SJCRH30 (cell line): Measurements from ENCODE around the gene UNC13A. TPM values are rescaled to one million over a fixed set of nuclear protein-coding genes. Genes with fewer than 3 reads are reported as not detected.
A peak's percentile ranks its signal among the peaks of the same experiment; 100 is the strongest.

ENCODE experiments used
- DNase-seq, 2 experiments: peaks; one replicate each; pipeline ENCODE4 v3.0.0-alpha.2; 2015 to 2020
- H3K27ac ChIP-seq: fragments of 250-450 bp; sonication (Bioruptor Pico); 2 replicates; pipeline ENCODE4 v1.5.1; 2020; ENCODE audit warnings: mild to moderate bottlenecking, moderate library complexity
- H3K27me3 ChIP-seq: fragments of 250-450 bp; sonication (Bioruptor Pico); 2 replicates; pipeline ENCODE4 v1.5.1; 2020; ENCODE audit warnings: mild to moderate bottlenecking, moderate library complexity
- H3K36me3 ChIP-seq: fragments of 250-450 bp; sonication (Bioruptor Pico); 2 replicates; pipeline ENCODE4 v1.5.1; 2020; ENCODE audit warnings: mild to moderate bottlenecking, moderate library complexity
- H3K4me1 ChIP-seq: fragments of 250-450 bp; sonication (Bioruptor Pico); 2 replicates; pipeline ENCODE4 v1.5.1; 2020; ENCODE audit warnings: mild to moderate bottlenecking, moderate library complexity
- H3K4me3 ChIP-seq: fragments of 250-450 bp; sonication (Bioruptor Pico); 2 replicates; pipeline ENCODE4 v1.5.1; 2020; ENCODE audit warnings: mild to moderate bottlenecking, moderate library complexity
- H3K9me3 ChIP-seq: fragments of 250-450 bp; sonication (Bioruptor Pico); replicated peaks from 2 replicates; pipeline ENCODE4 v1.5.1; 2020; ENCODE audit warnings: mild to moderate bottlenecking, moderate library complexity
- total RNA-seq: library from RNA; depleted of rRNA; stranded (reverse); fragments of >200 nt; shearing (Covaris generic); gene quantifications from 2 replicates; pipeline ENCODE4 v1.2.3, GENCODE V29; 2014

The UNC13A gene
- total RNA-seq, 1 experiment from 2014 or later, result 0.02 TPM

DNA sequence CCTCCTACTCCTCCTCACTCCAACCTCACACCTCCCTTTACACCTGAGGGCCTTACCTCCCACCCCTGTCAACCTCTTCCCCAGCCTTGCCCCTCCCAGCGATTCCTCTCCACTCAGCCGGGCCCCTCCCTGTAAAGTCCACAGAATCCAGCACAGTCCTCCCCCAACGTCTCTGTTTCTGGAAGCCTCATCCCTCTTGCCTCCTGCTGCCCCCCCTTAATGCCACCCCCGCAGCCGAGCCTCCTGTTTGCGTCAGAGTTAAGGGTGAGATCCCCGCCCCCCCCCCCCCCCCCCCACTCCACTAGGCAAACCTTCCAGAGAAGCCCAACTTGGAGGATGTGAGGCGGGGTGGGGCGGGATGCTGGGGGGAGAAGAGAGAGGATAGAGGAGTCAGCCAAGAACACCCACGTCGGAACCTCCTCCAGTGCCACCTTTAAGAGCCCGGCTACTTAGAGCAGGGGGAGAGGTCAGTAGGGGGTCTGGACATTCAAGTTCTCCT lies 2.1 kb downstream of the UNC13A start:
- H3K9me3 ChIP-seq, result no peaks in the 10 kb centered on the region
- no peaks in the 10 kb centered on the region for H3K36me3 ChIP-seq
- H3K4me1 ChIP-seq, result no peaks in the 10 kb centered on the region
- H3K27ac ChIP-seq, result no peak overlapping the region
- H3K27me3 ChIP-seq, result peaks cover 3% of the 10 kb centered on the region; the same call in 1 of the 2 replicates
- DNase-seq, result peak; percentile 19 to 31
- H3K4me3 ChIP-seq, result peak overlapping the region; percentile 34

DNA sequence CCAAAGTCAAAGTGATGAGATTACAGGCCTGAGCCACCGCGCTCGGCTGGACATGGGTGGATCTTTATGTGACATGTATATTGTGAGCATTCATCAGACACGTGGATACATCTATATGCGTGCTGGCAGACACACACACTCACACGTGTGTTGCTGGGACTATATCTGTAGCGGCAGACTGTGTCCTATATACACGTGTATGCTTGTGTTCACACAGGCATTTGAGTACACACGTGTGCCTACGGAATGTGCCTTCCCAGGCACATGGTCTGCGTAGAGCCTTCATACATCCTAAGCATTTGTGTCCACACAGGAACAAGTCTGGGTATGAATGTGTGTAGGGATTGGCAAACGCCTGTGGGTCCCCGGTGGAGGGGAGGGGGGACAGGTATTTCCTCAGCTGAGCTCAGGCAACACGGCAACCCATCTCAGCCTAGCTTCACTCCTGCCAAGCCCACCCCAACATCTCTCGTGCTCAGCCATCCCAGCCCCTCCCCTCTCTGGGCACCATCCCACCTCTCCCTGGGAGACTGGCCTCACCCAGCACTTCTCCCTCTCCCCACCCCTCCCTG lies 2.6 kb downstream of the UNC13A start:
- Histone ChIP-seq H3K27me3 (peaks cover 4% of the 10 kb centered on the region; the same call in 1 of the 2 replicates), H3K4me1 (no peaks in the 10 kb centered on the region), H3K27ac (no peak overlapping the region), H3K9me3 (no peaks in the 10 kb centered on the region), H3K36me3 (no peaks in the 10 kb centered on the region), H3K4me3 (no peak overlapping the region)
- no peak for DNase-seq

DNA sequence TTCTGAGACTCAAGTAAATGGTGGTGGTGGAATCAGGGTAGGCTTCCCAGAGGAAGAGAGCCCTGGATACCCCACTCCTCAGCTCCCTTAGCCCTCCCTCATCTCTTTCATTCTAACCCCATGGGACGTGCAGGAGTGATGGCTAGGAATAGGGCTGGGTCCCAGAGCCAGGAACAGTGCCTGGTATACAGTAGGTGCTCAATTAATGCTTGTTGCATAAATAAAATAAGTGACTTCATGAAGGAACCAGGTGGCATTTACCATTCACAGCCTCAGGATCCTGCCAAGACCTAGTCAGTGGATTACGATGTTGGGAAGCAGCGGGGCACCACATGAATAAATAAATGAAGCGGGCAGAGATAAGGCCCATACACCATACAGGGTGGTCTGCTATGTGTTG lies 3.9 kb downstream of the UNC13A start:
- H3K4me1 ChIP-seq, result no peaks in the 10 kb centered on the region
- peaks cover 13% of the 10 kb centered on the region; the same call in 1 of the 2 replicates for H3K27me3 ChIP-seq
- no peaks in the 10 kb centered on the region for H3K9me3 ChIP-seq
- no peak overlapping the region for H3K4me3 ChIP-seq
- no peak for DNase-seq
- no peaks in the 10 kb centered on the region for H3K36me3 ChIP-seq
- no peak overlapping the region for H3K27ac ChIP-seq

DNA sequence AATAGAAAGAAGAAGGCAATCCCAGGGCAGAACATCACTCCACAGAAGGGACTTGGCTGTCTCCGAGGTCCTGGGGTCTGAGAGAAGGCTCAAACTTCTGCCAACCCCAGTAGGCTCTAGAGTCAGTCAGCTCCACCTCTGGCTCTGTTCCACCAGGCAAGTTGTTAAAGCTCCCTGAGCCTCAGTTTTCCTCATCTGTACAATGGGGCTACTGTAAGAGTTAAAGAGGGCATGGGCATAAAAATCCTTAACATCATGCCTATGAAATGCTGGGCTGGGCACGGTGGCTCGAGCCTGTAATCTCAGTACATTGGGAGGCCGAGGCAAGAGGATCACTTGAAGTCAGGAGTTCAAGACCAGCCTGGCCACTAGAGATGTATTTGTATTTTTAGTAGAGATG lies 5.1 kb downstream of the UNC13A start:
- Histone ChIP-seq H3K9me3 (no peaks in the 10 kb centered on the region), H3K27ac (no peak overlapping the region), H3K27me3 (peaks cover 13% of the 10 kb centered on the region; the same call in 1 of the 2 replicates), H3K4me1 (no peaks in the 10 kb centered on the region), H3K4me3 (no peak overlapping the region), H3K36me3 (no peaks in the 10 kb centered on the region)
- no peak for DNase-seq

DNA sequence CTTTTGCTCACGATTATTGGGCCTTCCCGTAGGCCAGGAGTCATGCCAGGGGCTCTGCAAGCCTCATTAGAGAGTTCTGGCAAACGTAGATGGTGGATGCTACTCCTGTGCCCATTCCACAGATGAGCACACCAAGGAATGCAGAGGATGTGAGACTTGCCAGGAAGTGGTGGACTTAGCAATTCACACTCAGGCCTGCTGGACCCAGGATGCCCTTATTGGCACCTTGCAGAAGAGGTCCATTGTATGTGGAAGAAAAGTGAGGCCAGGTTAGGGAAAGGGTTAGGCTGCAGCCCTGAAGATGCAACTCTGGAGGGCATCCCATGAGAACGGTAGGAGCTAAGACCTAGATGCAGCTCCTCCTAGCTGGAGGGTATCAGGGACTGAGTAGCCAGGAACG lies 5.9 kb downstream of the UNC13A start:
- no peak for DNase-seq
- no peaks in the 10 kb centered on the region for H3K36me3 ChIP-seq
- H3K4me1 ChIP-seq, result no peaks in the 10 kb centered on the region
- no peaks in the 10 kb centered on the region for H3K9me3 ChIP-seq
- H3K27ac ChIP-seq, result no peak overlapping the region
- H3K4me3 ChIP-seq, result no peak overlapping the region
- H3K27me3 ChIP-seq, result peaks cover 13% of the 10 kb centered on the region; the same call in 1 of the 2 replicates

DNA sequence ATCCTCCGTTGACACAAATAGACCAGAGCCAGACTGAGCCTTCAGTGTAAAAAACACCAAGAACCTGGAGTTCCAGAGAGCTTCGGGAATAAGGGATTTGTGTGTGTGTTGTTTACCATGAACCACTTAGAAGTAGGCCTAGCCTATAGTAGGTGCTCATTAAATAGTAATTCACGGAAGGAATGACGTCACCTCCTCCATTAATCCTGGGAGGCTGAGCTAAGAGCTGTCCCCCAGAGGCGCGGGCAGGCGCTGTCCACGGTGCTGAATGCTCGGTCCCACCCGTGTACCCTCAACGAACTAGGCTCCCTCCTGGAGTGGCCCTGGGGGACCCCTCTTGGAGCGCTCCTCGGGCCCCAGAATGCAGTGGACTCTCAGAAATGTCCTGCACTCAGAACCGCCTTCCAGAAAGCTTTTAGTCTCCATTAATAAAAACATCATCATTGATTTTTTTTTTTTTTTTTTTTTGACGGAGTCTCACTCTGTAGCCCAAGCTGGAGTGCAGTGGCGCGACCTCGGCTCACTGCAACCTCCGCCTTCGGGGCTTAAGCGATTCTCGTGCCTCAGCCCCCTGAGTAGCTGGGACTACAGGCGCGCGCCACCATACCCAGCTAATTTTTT lies 6.5 kb downstream of the UNC13A start:
- H3K4me1 ChIP-seq, result no peaks in the 10 kb centered on the region
- no peak overlapping the region for H3K27ac ChIP-seq

DNA sequence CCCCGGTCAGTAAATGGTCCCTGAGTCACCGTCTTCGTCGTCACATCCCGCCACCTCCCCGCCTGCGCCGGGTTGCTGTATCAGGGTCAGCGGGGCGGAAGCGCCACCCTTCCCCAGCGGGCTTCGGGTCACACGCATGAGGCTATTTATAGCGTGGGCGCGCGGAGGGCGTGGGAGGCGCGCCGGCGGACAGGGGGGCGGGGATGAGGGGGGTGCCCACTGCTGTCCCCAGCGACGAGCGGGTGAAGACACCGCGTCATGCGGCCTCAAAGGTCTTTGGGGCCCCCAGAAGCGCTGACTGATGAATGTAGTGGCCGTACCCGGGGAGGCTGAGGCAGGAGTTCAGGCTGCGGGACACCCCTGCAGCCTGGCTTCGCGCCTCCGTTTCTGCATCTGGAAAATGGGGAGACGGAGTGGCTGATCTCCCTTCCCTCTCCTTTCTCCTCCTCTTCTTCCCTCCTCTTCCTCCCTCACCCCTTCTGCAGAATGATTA lies 7.9 kb downstream of the UNC13A start:
- Histone ChIP-seq H3K27me3 (peaks cover 10% of the 10 kb centered on the region; the same call in 1 of the 2 replicates), H3K27ac (no peak overlapping the region), H3K9me3 (no peaks in the 10 kb centered on the region), H3K36me3 (no peaks in the 10 kb centered on the region), H3K4me3 (no peak overlapping the region), H3K4me1 (no peaks in the 10 kb centered on the region)
- DNase-seq, result peak; percentile 21 to 27

More for the DNA sequence above, 6.5 kb downstream of the UNC13A start:
- no peaks in the 10 kb centered on the region for H3K36me3 ChIP-seq
- no peaks in the 10 kb centered on the region for H3K9me3 ChIP-seq
- no peak overlapping the region for H3K4me3 ChIP-seq
- H3K27me3 ChIP-seq, result peaks cover 10% of the 10 kb centered on the region; the same call in 1 of the 2 replicates
- DNase-seq, result peak; percentile 80 to 81

DNA sequence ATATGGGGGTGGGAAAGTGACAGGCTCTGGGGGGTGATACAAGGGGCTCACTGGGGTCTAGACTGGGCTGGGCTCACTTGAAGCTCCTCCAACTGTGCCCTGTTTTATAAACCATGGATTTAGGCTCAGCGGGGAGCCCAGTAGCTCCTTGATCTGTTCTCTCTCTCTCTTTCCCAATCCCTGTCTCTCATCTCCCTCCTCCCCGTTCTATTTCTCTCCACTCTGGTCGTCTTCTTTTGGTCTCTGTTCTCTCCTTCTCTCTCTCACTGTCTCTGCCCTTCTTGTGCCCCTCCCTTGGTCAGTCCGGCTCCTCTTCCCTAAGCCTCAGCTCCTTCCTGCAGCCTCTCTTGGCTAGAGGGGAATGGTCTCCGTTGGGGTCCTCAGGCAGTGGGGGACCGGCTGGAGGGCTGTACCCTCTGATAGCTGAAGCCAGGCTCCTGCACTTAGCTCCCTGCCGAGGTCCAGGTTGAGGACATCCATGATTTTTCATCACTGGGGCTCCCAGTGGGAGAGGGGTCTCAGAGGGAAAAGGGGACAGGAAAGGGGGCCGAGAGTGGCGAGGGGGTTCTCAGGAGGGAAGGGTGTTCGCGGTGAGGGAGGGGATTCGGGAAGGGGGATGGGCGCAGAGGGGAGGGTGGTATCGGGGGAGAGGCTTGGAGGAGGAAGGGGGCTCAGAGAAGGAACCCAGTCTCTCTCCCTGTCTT lies 8.5 kb downstream of the UNC13A start:
- H3K4me3 ChIP-seq, result no peak overlapping the region
- H3K27ac ChIP-seq, result no peak overlapping the region
- no peaks in the 10 kb centered on the region for H3K4me1 ChIP-seq
- H3K27me3 ChIP-seq, result peaks cover 10% of the 10 kb centered on the region; the same call in 1 of the 2 replicates
- H3K9me3 ChIP-seq, result no peaks in the 10 kb centered on the region
- no peaks in the 10 kb centered on the region for H3K36me3 ChIP-seq
- no peak for DNase-seq

DNA sequence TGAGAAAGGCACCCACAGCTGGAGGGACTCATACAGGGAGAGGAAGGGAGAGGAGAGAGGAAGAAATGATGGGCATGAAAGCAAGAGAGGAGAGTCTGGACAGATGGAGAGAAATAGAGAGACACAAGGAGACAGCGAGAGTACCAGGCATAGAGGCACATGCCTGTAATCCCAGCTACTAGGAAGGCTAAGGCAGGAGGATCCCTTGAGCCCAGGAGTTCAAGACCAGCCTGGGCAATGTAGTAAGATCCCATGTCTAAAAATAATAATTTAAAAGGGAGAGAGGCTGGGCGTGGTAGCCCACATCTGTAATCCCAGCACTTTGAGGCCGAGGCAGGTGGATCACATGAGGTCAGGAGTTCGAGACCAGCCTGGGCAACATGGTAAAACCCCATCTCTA lies 9.3 kb downstream of the UNC13A start:
- no peak overlapping the region for H3K27ac ChIP-seq
- no peaks in the 10 kb centered on the region for H3K4me1 ChIP-seq
- H3K4me3 ChIP-seq, result no peak overlapping the region
- H3K9me3 ChIP-seq, result no peaks in the 10 kb centered on the region
- peaks cover 10% of the 10 kb centered on the region; the same call in 1 of the 2 replicates for H3K27me3 ChIP-seq
- H3K36me3 ChIP-seq, result no peaks in the 10 kb centered on the region
- DNase-seq, result no peak

DNA sequence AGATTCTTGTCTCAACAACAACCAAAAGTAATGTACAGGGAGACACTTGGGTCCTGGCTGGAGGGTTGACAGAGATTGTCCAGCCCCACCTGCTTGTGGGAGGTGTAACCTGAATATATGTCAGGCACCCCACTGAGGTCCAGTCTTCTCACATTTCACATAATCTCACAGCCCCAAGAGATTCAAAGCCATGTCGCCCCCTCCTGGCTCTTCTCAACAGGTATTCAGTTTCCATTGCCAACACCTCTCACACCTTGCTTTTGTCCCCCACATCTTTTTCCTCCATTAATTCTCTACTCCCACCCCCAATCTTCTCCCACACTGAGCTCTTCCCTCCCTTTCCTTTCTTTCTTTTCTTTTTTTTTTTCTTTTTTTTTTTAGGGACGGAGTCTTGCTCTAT lies 11.2 kb downstream of the UNC13A start:
- no peaks in the 10 kb centered on the region for H3K4me1 ChIP-seq
- no peak overlapping the region for H3K4me3 ChIP-seq
- H3K36me3 ChIP-seq, result no peaks in the 10 kb centered on the region
- no peaks in the 10 kb centered on the region for H3K9me3 ChIP-seq
- H3K27me3 ChIP-seq, result peaks cover 10% of the 10 kb centered on the region; the same call in 1 of the 2 replicates
- no peak for DNase-seq
- no peak overlapping the region for H3K27ac ChIP-seq

DNA sequence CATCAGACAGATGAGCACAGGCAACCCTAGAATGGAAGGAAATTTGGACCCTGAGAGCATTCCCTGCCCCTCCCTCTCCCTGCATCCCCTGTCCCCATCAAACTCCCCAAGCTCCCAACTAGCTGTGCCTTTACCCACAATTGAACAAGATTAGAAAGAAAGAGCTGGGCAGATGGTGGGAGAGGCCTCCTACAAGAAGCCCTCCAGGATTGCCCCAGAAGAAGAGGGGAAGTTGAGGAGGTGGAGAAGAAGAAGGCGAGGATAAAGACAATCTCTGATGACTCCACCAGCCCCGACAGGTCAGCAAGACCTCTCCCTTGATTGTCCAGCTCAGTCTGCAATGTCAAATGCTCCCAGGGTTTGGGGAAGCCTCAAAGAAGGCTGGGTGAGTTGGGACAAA lies 11.9 kb downstream of the UNC13A start:
- no peaks in the 10 kb centered on the region for H3K36me3 ChIP-seq
- DNase-seq, result no peak
- H3K27me3 ChIP-seq, result peaks cover 10% of the 10 kb centered on the region; the same call in 1 of the 2 replicates
- no peak overlapping the region for H3K27ac ChIP-seq
- H3K4me3 ChIP-seq, result no peak overlapping the region
- H3K4me1 ChIP-seq, result no peaks in the 10 kb centered on the region
- H3K9me3 ChIP-seq, result no peaks in the 10 kb centered on the region

DNA sequence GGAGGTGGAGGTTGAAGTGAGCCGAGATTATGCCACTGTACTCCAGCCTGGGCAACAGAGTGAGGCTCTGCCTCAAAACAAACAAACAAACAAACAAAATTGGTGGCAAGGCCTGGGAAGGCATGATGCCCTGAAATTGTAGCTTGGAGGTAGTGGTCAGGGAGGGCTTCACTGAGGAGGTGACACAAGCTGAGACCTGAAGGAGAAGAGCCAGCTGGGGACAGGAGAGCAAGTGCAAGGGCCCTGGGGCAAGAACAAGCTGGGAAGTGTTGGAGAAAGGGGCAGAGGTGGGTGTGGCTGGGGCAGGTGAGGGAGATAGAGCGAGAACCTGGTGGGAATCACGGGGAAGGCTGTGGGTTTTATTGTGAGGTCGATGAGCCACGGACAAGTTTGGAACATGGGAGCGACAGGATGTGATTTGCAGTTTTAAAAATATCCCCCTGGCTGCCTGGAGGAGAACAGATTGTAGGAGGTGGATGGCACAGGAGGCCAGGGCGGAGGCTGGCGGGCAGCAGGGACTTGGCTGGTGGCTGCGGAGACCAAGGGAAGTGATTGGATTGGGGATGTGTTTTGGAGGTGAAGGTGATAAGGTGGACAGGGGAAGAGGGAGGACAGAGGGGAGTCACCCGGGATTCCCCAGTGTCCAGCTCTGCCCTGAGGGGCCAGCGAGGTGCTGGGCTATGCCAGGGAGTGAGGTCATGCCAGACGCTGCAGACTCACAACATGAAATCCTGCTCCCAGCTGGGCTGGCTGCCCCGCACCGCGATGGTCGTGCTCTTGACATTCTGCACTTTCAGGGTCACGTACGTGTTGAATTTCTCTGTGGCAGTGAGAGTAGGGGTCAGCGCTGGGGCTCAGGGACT lies 14.0 kb downstream of the UNC13A start:
- no peaks in the 10 kb centered on the region for H3K36me3 ChIP-seq
- H3K27ac ChIP-seq, result no peak overlapping the region
- no peak overlapping the region for H3K4me3 ChIP-seq
- no peaks in the 10 kb centered on the region for H3K9me3 ChIP-seq
- no peak for DNase-seq
- no peaks in the 10 kb centered on the region; the same call in 1 of the 2 replicates for H3K27me3 ChIP-seq
- no peaks in the 10 kb centered on the region for H3K4me1 ChIP-seq

DNA sequence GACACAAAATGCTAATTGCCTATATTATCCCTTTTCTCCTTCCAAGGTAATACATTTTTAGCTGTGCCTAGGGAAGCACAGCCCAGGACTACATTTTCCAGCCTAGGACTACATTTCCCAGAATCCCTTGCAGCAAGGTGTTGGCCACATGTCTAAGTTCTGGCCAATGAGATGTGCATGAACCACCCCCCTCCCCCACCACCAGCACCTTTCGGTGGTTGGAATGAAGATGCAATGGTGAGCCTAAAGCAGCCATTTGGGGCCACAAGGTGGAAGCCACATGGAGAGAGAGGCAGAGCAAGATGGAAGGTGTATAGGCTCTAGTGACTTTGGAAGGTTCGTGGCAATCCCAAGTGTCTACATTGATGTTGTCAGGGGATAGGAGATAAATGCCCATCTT lies 16.2 kb downstream of the UNC13A start:
- Histone ChIP-seq H3K27me3 (no peaks in the 10 kb centered on the region; the same call in 1 of the 2 replicates), H3K9me3 (no peaks in the 10 kb centered on the region), H3K4me1 (no peaks in the 10 kb centered on the region), H3K4me3 (no peak overlapping the region), H3K27ac (no peak overlapping the region), H3K36me3 (no peaks in the 10 kb centered on the region)
- DNase-seq, result peak; percentile 54 to 60

DNA sequence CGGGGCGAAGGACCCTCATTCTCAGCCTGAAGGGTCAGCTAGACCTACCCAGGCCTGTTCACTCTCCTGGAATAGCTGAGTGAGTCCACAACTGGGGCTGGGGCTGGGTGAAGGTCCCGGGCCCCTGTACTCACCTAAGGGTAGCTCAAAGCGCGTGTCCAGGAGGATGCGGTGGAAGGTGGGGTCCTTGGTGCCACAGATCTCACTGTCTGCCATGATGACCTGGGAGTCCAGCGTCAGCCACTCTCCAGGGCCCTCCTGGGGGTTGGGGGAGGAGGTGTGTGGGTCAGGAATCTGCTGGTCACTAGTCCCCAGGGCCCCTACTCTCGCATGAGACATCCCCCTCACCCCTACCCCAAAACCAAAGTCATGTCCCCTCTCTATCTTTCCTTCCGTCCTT lies 18.7 kb downstream of the UNC13A start:
- no peak for DNase-seq
- 0 out of 2 replicates have a peak, but pooled peaks cover 3% of the 10 kb centered on the region for H3K9me3 ChIP-seq
- no peaks in the 10 kb centered on the region for H3K36me3 ChIP-seq
- H3K27me3 ChIP-seq, result no peaks in the 10 kb centered on the region
- H3K27ac ChIP-seq, result no peak overlapping the region
- H3K4me3 ChIP-seq, result no peak overlapping the region
- H3K4me1 ChIP-seq, result no peaks in the 10 kb centered on the region
